Lower leg skin (tissue), 4 donors: ENCODE measurements around the gene TCERG1L. TPM values are rescaled to one million over a fixed set of nuclear protein-coding genes. Genes with fewer than 3 reads are reported as not detected.

Experiments
- DNase-seq, 2 donors: peaks; one replicate each; pipeline ENCODE4 v3.0.0-alpha.2; 2019; ENCODE audit warnings: low spot score in 2 of 2
- H3K4me3 ChIP-seq: fragments of 200-600 bp; sonication (generic); 2 replicates; pipeline ENCODE4 v1.5.1; 2017; ENCODE audit warnings: mild to moderate bottlenecking, low read depth; ENCODE audit not compliant: poor library complexity, severe bottlenecking
- POLR2A ChIP-seq, 2 donors: fragments of 450-650 bp; IDR thresholded peaks; one replicate each; pipeline ENCODE4 v1.6.1; 2016 to 2017; ENCODE audit warnings: antibody characterized with exemption in 2 of 2, mild to moderate bottlenecking in 1 of 2, moderate library complexity in 1 of 2
- WGBS, 2 donors: methylation state at CpG; one replicate each; pipeline ENCODE4 v1.1.5; 2018; 5-methylcytosine and 5-hydroxymethylcytosine counted together
- intact Hi-C: fragments of 100-400 bp; cut with DNase I; formaldehyde crosslinking; loops from one replicate; pipeline ENCODE4 v1.15.0; 2023; ENCODE audit warnings: low total_unique reads
- total RNA-seq, 4 donors: library from RNA; depleted of rRNA; stranded (reverse); fragments of >200 nt; gene quantifications; one replicate each; pipeline ENCODE4 v1.1.0, GENCODE V29; 2016
- TF ChIP-seq, protein P1 (sequence below), 3 donors: fragments of 450-650 bp; IDR thresholded peaks; one replicate each; pipeline ENCODE4 v1.5.1; 2016; ENCODE audit warnings: antibody characterized with exemption in 3 of 3, mild to moderate bottlenecking in 3 of 3, moderate library complexity in 2 of 3

Gene TCERG1L
- total RNA-seq, 4 donors from 2014 or later, result 0.57 to 1.1 (median 0.90) TPM

DNA sequence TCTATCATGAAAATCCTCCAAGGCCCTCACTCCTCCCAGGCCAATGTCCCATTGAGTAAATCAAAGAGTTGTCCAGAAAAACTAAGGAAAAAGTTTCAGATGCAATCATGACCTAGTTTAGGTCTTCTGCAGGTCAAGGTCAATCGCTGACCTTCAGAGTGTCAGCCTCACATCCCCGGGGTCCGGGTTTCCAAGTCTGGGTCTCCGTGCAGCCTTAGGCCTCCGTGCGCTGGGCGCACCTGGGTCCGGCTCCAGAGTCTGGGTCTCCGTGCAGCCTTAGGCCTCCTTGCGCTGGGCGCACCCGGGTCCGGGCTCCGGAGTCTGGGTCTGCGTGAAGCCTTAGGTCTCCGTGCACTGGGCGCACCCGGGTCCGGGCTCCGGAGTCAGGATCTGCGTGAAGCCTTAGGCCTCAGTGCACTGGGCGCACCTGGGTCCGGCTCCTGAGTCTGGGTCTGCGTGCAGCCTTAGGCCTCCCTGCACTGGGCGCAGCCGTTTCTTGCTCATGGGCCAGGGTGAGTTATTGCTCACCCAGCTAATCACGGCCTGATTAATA is 236.2 kb downstream of the TCERG1L start:
- H3K4me3 ChIP-seq, result no peak overlapping the region
- intact Hi-C loops, result no loop called here
- TF ChIP-seq, protein P1, sequence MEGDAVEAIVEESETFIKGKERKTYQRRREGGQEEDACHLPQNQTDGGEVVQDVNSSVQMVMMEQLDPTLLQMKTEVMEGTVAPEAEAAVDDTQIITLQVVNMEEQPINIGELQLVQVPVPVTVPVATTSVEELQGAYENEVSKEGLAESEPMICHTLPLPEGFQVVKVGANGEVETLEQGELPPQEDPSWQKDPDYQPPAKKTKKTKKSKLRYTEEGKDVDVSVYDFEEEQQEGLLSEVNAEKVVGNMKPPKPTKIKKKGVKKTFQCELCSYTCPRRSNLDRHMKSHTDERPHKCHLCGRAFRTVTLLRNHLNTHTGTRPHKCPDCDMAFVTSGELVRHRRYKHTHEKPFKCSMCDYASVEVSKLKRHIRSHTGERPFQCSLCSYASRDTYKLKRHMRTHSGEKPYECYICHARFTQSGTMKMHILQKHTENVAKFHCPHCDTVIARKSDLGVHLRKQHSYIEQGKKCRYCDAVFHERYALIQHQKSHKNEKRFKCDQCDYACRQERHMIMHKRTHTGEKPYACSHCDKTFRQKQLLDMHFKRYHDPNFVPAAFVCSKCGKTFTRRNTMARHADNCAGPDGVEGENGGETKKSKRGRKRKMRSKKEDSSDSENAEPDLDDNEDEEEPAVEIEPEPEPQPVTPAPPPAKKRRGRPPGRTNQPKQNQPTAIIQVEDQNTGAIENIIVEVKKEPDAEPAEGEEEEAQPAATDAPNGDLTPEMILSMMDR (IDR thresholded peaks at IDR 0.05), result no peak
- TF ChIP-seq POLR2A (IDR thresholded peaks at IDR 0.05), result no peak
- WGBS, 2 donors, result 93 to 95% methylated on average over 21 to 24 of the region's 27 CpGs
- DNase-seq, result peak in 1 of 2 donors; percentile 69

DNA sequence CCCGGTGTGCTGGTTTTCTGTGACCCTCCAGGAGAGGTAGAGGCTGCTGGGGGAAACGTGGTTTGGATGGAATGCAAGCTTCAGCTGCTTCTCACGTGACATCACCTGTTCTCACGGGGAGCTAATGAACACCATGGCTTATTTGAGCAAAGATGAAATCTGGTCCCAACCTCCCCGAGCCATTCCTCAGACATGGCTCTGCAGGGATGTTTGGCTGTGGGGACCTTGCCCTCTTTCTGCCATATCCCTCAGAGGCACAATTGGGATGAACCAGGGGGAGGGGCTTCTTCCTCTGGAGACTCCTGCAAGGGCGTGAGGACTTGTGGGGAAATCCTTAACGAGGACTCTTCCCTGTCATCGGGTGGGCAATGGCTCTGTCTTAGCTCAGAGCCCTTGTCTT is 236.8 kb downstream of the TCERG1L start:
- 87% methylated on average over 8 of the region's 8 CpGs for WGBS, 2 donors
- TF ChIP-seq POLR2A (IDR thresholded peaks at IDR 0.05), result no peak
- TF ChIP-seq, protein P1 (IDR thresholded peaks at IDR 0.05), result no peak
- peak in 1 of 2 donors; percentile 52 for DNase-seq
- intact Hi-C loops, result no loop called here
- H3K4me3 ChIP-seq, result no peak overlapping the region

DNA sequence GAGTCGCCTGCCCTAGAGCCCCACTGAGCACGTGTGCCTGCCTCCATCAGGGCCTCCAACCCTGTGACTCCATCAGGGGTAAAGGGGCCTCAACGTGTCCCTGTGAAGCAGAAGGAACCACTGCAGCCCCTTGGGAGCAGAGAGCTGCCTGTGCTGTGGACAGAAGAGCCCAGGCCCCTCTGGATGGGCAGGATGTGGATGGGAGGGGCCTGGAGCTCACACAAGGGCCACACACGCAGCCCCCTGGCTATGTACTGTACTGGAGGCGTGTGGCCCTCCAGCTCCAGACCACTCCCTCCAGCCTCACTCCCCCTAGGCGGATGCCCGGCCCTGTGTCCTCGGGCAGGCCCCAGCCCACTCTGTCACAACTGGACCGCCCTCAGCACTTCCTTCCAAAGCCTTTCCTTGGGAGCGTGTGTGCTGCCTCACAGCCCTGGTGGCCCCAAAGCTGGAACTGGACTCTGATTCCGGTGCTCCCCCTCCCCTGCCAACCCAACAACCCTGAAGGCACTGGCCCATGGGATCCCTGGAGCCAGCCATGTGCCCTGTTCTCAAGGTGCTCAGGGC is 238.0 kb downstream of the TCERG1L start:
- 75 to 77% methylated on average over 10 to 11 of the region's 11 CpGs for WGBS, 2 donors
- intact Hi-C loops, result no loop called here
- H3K4me3 ChIP-seq, result no peak overlapping the region
- TF ChIP-seq POLR2A (IDR thresholded peaks at IDR 0.05), result no peak
- TF ChIP-seq, protein P1 (IDR thresholded peaks at IDR 0.05), result no peak
- DNase-seq, result peak in 1 of 2 donors; percentile 53

DNA sequence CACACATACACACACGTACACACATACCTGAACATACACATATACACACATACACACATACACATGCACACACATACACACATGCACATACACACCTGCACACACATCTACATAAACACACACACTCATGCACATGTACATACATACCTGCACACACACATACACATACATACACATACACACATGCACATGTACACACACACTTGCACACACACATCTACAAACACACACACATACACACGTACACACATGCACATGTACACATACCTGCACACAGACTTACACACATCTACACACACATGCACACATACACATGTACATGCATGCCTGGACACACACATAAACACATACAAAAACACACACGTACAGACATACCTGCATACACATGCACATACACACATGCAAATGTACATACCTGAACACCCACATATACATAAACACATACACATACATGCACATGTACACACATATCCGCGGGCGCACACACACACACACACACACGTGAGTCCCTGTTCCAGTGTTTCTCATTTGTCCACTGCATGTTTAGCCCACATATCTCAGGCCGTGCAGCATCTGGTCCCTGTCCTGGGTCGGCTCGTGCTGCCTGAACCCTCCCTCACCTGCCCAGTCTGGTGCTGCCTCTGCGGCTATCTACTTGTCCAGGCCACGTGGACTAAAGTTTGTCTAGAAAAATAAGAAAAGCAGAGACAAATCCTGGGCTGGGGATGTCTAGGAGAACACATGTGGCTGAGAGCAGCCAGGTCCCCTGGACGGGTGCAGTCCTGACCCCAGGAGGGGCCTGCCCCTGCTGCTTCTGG is 238.7 kb downstream of the TCERG1L start:
- DNase-seq, result peak in 1 of 2 donors; percentile 79
- WGBS, 2 donors, result 92 to 95% methylated on average over 12 to 13 of the region's 13 CpGs
- intact Hi-C loops, result no loop called here
- no peak for TF ChIP-seq POLR2A (IDR thresholded peaks at IDR 0.05)
- TF ChIP-seq, protein P1 (IDR thresholded peaks at IDR 0.05), result no peak
- H3K4me3 ChIP-seq, result no peak overlapping the region

DNA sequence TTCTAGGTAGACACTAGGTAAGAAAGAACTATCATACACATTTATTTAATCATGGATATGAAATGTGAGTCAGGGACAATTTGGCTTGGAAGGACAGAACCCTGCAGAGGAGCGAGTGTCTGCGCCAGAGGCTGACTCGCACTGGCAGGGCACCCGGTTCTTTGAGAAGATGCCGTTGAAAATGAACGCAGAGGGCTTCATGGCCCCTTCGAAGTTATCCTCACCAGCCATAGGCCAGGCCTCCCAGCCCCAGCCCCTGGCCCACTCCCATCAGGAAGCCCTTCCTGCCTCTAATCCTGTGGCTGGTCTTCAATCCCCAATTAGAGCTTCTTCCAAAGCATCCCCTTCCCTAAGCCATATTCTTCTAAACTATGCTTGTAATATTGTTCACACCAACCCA is 239.8 kb downstream of the TCERG1L start:
- intact Hi-C loops, result no loop called here
- TF ChIP-seq POLR2A (IDR thresholded peaks at IDR 0.05), result no peak
- TF ChIP-seq, protein P1 (IDR thresholded peaks at IDR 0.05), result no peak
- WGBS, 2 donors, result 72 to 73% methylated on average over 7 of the region's 7 CpGs
- H3K4me3 ChIP-seq, result no peak overlapping the region
- peak in 1 of 2 donors; percentile 45 for DNase-seq
